GM12873 (cell line): ENCODE results near the gene ARID2.

Experiments used
- TF ChIP-seq, protein P1 (sequence below): IDR thresholded peaks from 2 replicates; pipeline ENCODE4 v1.5.1; 2012; ENCODE audit warnings: low read depth, mild to moderate bottlenecking, moderate library complexity, low read length, control low read depth; ENCODE audit not compliant: insufficient read depth; ENCODE audit errors: missing control alignments

ARID2 gene, protein sequence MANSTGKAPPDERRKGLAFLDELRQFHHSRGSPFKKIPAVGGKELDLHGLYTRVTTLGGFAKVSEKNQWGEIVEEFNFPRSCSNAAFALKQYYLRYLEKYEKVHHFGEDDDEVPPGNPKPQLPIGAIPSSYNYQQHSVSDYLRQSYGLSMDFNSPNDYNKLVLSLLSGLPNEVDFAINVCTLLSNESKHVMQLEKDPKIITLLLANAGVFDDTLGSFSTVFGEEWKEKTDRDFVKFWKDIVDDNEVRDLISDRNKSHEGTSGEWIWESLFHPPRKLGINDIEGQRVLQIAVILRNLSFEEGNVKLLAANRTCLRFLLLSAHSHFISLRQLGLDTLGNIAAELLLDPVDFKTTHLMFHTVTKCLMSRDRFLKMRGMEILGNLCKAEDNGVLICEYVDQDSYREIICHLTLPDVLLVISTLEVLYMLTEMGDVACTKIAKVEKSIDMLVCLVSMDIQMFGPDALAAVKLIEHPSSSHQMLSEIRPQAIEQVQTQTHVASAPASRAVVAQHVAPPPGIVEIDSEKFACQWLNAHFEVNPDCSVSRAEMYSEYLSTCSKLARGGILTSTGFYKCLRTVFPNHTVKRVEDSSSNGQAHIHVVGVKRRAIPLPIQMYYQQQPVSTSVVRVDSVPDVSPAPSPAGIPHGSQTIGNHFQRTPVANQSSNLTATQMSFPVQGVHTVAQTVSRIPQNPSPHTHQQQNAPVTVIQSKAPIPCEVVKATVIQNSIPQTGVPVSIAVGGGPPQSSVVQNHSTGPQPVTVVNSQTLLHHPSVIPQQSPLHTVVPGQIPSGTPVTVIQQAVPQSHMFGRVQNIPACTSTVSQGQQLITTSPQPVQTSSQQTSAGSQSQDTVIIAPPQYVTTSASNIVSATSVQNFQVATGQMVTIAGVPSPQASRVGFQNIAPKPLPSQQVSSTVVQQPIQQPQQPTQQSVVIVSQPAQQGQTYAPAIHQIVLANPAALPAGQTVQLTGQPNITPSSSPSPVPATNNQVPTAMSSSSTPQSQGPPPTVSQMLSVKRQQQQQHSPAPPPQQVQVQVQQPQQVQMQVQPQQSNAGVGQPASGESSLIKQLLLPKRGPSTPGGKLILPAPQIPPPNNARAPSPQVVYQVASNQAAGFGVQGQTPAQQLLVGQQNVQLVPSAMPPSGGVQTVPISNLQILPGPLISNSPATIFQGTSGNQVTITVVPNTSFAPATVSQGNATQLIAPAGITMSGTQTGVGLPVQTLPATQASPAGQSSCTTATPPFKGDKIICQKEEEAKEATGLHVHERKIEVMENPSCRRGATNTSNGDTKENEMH (N-terminal part only)

DNA sequence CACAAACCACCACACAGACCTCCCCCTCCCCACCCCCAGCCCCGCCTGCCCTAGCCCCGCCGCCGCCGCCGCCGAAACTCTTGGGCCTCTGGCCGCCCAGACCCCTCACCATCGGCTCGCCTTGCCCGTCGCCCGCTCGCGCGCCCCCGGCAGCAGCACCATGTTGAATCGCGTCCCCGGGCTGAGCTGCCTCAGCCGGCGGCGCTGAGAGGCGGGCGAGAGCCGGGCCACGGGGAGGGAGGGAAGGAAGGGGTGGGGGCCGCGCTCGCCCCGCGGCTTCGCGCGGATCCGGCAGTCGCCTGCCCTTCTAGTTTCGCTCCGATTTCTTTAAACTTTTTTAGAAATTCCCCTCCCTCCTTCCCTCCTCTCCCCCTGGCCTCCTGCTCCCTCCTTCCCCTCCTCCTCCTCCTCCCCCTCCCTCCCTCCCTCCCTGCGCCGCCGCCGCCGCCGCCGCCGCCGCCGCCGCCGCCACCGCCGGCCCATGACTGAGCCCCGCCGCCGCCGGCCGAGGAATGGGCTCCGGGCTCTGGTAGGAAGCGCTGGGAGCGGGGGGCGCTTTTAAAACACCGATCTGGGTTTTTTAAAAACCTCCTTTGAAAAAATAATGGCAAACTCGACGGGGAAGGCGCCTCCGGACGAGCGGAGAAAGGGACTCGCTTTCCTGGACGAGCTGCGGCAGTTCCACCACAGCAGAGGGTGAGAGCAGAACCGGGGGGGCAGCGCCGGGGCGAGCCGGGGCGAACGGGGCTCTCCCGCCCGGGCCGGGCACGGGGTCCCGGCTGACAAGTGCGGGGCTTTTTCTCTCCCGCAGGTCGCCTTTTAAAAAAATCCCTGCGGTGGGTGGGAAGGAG lies at the start of gene ARID2:
ARID2 (plus strand) TSS at position 474 of the 851 bp plus-strand sequence; CDS start at position 605, 131 bp downstream.
- TF ChIP-seq, protein P1, sequence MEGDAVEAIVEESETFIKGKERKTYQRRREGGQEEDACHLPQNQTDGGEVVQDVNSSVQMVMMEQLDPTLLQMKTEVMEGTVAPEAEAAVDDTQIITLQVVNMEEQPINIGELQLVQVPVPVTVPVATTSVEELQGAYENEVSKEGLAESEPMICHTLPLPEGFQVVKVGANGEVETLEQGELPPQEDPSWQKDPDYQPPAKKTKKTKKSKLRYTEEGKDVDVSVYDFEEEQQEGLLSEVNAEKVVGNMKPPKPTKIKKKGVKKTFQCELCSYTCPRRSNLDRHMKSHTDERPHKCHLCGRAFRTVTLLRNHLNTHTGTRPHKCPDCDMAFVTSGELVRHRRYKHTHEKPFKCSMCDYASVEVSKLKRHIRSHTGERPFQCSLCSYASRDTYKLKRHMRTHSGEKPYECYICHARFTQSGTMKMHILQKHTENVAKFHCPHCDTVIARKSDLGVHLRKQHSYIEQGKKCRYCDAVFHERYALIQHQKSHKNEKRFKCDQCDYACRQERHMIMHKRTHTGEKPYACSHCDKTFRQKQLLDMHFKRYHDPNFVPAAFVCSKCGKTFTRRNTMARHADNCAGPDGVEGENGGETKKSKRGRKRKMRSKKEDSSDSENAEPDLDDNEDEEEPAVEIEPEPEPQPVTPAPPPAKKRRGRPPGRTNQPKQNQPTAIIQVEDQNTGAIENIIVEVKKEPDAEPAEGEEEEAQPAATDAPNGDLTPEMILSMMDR, result no peak

DNA sequence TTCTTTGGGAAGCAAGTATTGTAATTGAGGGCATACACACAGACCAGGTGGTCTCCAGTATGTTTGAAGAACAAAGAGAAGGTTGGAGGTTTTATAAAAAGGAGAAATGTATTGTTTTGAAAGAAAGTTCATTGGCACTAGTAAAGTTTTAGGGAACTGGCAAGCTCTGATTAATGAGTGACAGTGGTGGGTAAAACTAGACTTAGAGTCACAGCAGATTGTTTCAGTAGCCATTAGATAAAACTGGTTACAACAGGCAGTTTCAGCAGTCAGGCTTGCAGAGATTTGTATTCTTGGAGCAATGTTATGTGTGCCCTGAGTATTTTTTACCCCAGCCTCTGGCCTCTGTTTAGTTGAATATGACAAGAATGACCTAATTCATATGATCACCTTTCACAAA lies 49.1 kb upstream of the ARID2 start:
- TF ChIP-seq, protein P1, result no peak

DNA sequence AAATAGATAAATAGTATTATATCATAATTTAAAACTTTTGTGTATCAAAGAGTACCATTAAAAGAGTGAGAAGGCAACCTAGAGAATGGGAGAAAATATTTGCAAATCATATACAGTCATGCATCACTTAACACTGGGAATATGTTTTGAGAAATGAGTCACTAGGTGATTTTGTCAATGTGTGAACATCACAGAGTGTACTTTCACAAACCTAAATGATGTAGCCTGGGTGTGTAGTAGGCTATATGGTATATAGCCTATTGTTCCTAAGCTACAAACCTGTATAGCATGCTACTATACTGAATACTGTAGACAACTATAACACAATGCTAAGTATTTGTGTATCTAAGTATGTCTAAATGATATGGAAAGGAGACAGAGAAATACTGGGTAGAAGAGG lies 48.0 kb upstream of the ARID2 start:
- TF ChIP-seq, protein P1, result no peak

DNA sequence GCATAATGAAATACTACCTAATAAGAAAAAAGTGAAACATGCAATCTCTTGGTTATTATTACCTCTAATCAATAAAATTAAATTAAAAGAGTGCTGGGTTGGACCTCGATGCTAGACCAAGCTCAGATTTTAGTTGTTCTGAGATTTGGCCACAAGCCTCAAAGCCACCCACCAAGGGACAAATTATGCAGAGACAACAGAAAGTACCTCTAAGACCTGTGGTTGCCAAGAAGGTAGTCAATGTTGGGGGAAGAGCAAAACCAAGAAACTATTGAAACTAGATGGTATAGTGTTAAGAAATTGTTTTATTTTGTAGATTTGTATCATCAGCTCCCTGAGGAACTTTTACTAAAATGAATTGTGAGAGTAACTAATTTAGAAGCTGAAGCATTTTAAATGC lies 43.8 kb upstream of the ARID2 start:
- TF ChIP-seq, protein P1, result no peak

DNA sequence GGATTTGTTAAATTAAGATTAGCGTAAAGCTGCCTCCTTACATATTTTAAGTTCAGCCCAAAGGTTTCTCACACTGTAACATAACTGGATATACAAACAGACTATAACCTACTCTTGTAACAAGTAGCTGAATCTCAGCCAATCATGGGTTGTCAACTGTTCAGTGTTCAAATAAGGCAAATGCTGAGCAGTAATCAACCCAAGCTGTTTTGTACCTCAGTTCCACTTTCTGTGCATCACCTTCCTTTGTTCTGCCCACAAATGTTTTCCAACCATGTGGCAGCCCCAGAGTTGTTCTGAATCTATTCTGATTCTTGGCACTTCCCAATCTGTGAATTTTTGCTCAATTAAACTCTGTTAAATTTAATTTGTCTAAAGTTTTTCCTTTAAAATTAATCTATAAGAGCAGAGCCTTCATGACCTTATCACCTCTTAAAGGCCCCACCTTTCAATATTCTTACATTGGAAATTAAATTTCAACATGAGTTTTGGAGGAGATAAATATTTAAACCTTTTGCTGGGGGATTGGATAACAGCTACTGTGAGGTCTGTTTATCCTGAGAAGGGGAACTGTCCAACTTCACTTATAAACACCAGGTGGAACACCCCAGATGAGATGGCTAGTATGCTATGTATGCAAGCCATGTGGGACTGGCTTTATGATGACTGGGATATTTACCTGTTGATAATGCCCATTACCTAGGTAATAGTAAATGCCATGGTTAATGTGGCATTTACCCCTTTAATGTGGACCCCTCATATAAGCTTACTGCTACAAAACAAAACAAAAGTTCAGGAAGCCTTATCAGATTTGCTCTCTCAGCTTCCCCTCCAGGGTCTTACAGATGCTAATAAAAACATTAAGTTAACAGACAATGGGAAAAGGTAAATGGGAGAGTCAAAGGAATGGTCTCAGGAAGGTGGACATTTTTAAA lies 42.2 kb upstream of the ARID2 start:
- TF ChIP-seq, protein P1, result no peak

DNA sequence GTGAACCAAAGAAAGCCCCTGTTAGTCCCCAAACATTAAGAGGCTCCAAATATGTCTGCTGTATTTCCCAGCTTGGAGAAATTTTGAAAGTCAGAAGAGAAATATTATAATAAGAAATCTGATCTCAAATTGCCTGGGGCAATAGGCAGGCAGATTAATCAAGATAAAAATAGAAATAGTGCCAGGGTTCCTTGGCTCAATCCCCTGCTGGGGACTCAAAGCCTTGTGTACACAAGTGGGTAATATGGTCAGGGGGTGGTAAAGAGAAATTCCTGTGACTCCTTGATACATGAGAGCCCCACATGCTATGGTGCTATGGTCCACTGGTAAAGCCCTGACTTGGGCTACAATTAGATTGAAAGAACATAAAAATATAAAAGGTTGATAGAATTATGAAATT lies 41.3 kb upstream of the ARID2 start:
- TF ChIP-seq, protein P1, result no peak
